ENCODE results near the gene SLC26A1. TPM values are rescaled to one million over a fixed set of nuclear protein-coding genes. Genes with fewer than 3 reads are reported as not detected.
A peak's percentile ranks its signal among the peaks of the same experiment; 100 is the strongest.

The SLC26A1 gene
- total RNA-seq, 1 donor from 2014 or later: 2.9 TPM

GRCh38 chr4:1036095-1036494, 42.9 kb upstream of the SLC26A1 start:
- Histone ChIP-seq H3K9me3 (no peaks in the 10 kb centered on the region), H3K4me3 (no peak overlapping the region), H3K36me3 (no peaks in the 10 kb centered on the region), H3K4me1 (peaks cover 40% of the 10 kb centered on the region), H3K27ac (no peak overlapping the region), H3K27me3 (no peaks in the 10 kb centered on the region)
- DNase-seq (ENCODE audit: extremely low spot score in 2 of 2): no peak
- intact Hi-C loops (cut with DNase I): no loop called here
- TF ChIP-seq POLR2A (IDR thresholded peaks at IDR 0.05) (no peak), CTCF (IDR thresholded peaks at IDR 0.05) (no peak), POLR2AphosphoS5 (IDR thresholded peaks at IDR 0.05; ENCODE audit: insufficient read depth in 1 of 2, low read depth in 1 of 2) (no peak)

GRCh38 chr4:1035510-1035909, 42.3 kb upstream of the SLC26A1 start:
- TF ChIP-seq POLR2AphosphoS5 (IDR thresholded peaks at IDR 0.05; ENCODE audit: insufficient read depth in 1 of 2, low read depth in 1 of 2) (no peak), CTCF (IDR thresholded peaks at IDR 0.05) (no peak)
- no peak for DNase-seq (ENCODE audit: extremely low spot score in 2 of 2)
- H3K9me3 ChIP-seq: no peaks in the 10 kb centered on the region
- intact Hi-C loops (cut with DNase I): no loop called here
- H3K4me1 ChIP-seq: peaks cover 36% of the 10 kb centered on the region
- no peaks in the 10 kb centered on the region for H3K36me3 ChIP-seq
- no peak overlapping the region for H3K4me3 ChIP-seq
- no peaks in the 10 kb centered on the region for H3K27me3 ChIP-seq
- no peak overlapping the region for H3K27ac ChIP-seq

GRCh38 chr4:1033840-1034551, 40.8 kb upstream of the SLC26A1 start:
- Histone ChIP-seq H3K4me3 (peak overlapping the region; percentile 24 to 26), H3K27ac (peak overlapping the region; percentile 63), H3K36me3 (no peaks in the 10 kb centered on the region), H3K4me1 (peaks cover 21% of the 10 kb centered on the region), H3K27me3 (no peaks in the 10 kb centered on the region), H3K9me3 (no peaks in the 10 kb centered on the region)
- no peak for DNase-seq (ENCODE audit: extremely low spot score in 2 of 2)
- intact Hi-C loops (cut with DNase I): no loop called here
- TF ChIP-seq POLR2A (IDR thresholded peaks at IDR 0.05) (no peak), CTCF (IDR thresholded peaks at IDR 0.05) (no peak), POLR2AphosphoS5 (IDR thresholded peaks at IDR 0.05; ENCODE audit: insufficient read depth in 1 of 2, low read depth in 1 of 2) (no peak)

GRCh38 chr4:1032861-1033260, 39.7 kb upstream of the SLC26A1 start:
- TF ChIP-seq POLR2AphosphoS5 (IDR thresholded peaks at IDR 0.05; ENCODE audit: insufficient read depth in 1 of 2, low read depth in 1 of 2) (no peak), CTCF (IDR thresholded peaks at IDR 0.05) (no peak), POLR2A (IDR thresholded peaks at IDR 0.05) (no peak)
- intact Hi-C loops (cut with DNase I): no loop called here
- no peak for DNase-seq (ENCODE audit: extremely low spot score in 2 of 2)
- Histone ChIP-seq H3K9me3 (no peaks in the 10 kb centered on the region), H3K4me1 (peaks cover 21% of the 10 kb centered on the region), H3K4me3 (no peak overlapping the region), H3K27ac (no peak overlapping the region), H3K27me3 (no peaks in the 10 kb centered on the region), H3K36me3 (no peaks in the 10 kb centered on the region)

GRCh38 chr4:1031956-1032795, 39.0 kb upstream of the SLC26A1 start:
- H3K4me3 ChIP-seq: no peak overlapping the region
- TF ChIP-seq POLR2A (IDR thresholded peaks at IDR 0.05) (no peak), CTCF (IDR thresholded peaks at IDR 0.05) (no peak), POLR2AphosphoS5 (IDR thresholded peaks at IDR 0.05; ENCODE audit: insufficient read depth in 1 of 2, low read depth in 1 of 2) (no peak)
- H3K4me1 ChIP-seq: peaks cover 21% of the 10 kb centered on the region
- H3K9me3 ChIP-seq: no peaks in the 10 kb centered on the region
- intact Hi-C loops (cut with DNase I): no loop called here
- no peak for DNase-seq (ENCODE audit: extremely low spot score in 2 of 2)
- no peaks in the 10 kb centered on the region for H3K27me3 ChIP-seq
- H3K36me3 ChIP-seq: no peaks in the 10 kb centered on the region
- no peak overlapping the region for H3K27ac ChIP-seq
